GM19025 (cell line): ENCODE data around the gene TMEM132C.
"Not testable (repeated sequence)": the region's sequence is repeated elsewhere in the genome, so short reads cannot be mapped to it uniquely, and the experiment has no call there.

Experiments
- ATAC-seq: cut with Tn5 transposase; IDR thresholded peaks from one replicate; pipeline ENCODE4 v1.9.1; 2021; ENCODE audit warnings: mild to moderate bottlenecking, low read depth, moderate library complexity; ENCODE audit not compliant: unreplicated experiment

Gene TMEM132C

DNA sequence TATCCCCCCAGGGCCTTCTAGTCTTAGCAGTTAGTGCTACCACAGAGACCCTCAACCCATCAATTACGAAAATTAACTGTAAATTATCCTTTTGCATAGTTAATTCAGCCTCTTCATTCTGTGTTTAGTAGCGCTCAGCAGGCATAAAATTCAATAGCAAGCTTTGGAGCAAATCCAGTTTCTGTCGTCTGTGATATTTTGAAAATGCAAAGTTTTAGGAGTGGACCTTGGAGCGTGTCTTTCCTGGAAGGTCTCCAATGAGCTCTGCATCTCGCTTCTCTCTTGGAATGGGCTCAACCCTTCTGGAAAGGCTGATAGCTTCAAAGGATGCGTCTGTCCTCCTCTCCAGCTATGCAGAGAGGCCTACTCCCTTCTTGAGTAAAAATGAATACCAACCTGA is 333.9 kb downstream of the TMEM132C start:
- ATAC-seq, result no peak

DNA sequence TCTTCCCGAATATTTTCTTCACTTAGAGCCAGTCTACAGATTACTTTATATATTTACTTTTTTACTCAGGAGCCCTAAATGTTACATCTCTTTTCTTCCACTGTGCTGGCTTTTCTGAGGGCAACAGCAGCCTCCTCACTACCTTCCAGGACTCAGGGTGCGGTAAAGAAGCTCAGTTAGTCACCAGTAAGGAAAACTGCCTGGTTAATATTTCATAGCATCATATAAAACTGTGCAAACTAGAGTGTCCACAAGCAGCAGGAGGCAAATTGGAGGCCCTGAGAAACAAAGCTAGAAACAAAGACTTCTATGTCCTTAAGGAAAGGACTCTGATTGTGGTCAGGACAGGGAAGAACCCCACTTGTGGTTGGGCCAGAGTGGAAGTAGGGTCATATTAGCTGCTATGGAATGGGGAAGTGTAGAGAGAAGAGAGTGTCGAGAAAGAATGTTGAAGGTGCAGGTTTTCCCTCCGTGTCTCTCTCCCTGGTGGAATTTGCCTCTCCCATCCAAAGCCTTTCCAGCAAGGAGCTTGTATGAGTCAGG is 336.7 kb downstream of the TMEM132C start:
- no peak for ATAC-seq

DNA sequence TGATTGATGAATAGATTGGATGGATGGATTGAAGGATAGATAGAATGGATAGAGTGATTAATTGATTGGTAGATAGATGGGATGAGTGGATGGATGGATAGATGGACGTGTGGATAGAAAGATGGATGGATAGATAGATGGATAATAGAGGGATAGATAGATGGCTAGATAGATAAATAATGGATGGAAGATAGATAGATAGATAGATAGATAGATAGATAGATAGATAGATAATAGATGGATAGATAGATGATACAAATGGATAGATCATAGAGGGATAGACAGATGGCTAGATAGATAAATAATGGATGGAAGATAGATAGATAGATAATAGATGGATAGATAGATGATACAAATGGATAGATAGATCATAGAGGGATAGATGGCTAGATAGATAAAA is 337.2 kb downstream of the TMEM132C start:
- not testable (repeated sequence) for ATAC-seq

DNA sequence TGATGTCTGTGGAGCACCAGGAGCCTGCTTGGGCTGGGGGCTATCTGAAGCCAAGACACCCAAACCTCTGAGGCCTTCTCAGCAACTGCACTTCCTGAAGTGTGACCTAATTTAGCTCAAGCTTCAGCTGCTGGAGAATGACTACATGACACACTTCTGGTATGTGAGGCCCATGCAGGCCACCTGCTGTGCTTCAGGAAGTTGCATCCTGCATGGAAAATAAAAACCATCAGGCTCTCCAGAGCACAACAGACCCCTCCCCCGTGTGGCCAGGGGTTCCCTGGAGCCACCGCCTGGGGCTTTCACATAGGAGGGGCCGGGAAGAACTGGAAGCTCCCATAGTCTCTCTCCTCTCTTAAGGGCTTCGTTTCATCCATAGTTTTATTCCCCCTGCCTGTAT is 339.1 kb downstream of the TMEM132C start:
- ATAC-seq, result no peak

DNA sequence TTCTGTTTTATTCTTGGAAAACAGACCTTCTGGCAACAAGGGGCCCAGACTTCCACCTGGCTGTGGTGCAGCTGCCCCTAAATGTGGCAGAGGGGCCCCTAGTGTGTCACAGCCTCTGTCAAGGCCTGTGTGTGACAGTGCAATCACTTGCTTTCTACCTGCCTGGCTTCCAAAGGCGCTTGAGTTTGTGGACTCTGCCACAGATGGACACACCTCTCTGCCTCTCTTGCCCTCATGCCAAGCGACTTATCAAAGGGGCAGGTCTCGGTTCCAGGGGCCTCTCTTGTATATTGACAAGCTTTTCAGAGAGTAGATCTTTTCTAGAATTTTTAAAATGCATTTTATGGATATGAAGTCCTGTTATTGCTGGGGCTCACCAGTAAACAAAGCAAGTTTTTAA is 339.6 kb downstream of the TMEM132C start:
- no peak for ATAC-seq

DNA sequence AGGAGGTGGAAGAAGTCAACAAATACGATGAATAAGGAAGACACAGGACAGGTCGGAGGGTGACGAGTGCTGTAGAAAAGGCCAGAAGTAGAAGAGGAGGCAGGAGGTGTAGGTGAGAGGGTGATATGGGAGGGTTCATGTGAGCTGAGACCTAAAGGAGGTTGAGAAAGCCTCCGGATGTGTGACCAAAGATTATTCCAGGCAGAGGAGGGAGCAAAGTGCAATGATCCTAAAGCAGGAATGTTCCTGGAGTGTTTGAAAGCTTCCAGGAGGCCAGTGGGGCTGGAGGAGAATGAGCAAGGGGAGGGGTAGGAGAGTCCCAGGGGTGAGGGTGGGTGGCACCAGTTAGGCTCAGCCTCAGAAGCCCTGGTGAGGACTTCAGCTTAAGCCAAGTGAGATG is 340.0 kb downstream of the TMEM132C start:
- no peak for ATAC-seq

DNA sequence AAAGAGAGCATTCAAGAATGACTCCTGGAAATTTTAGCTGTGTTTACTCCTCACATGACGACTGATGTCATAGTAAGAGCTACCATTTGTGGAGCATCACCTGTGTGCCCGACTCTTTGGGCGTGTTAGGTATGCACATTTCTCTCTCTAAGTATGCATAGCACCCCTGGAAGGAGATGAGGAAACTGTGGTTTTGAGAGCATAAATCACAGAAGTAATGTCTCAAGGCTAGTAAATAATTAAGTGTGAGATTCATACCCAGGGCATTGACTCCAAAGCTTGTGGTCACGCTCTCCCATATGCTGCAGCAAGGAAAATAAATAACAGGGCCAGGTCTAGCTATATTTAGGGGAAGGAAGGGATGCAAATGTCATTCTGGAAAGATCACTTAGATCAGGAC is 340.7 kb downstream of the TMEM132C start:
- no peak for ATAC-seq

- ATAC-seq, result no peak
Measured at GRCh38 chr12:128609861-128610260, 342.9 kb downstream of the TMEM132C start.

DNA sequence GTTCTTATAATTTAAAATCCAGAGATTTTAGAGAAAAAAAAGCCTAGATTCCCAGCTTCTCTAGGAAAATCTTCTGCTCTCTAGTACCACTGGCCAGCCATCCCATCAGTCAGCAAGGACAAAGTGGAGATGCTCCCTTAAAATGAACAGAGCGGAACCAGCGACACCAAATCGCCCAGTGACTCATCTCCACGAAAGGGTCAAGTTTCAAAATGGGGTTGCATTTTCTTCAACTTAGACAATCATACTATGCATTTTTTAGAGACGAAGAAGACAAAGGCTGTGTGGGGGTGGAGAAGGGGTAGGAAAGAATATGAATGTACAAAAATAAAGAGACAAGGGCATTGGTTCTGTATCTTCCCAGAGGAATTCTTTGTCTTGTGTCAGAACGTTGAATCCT is 344.8 kb downstream of the TMEM132C start:
- ATAC-seq, result no peak

- no peak for ATAC-seq
Measured at GRCh38 chr12:128612150-128612850, 345.3 kb downstream of the TMEM132C start.

- no peak for ATAC-seq
Measured at GRCh38 chr12:128613837-128614590, 347.0 kb downstream of the TMEM132C start.

- ATAC-seq, result no peak
Measured at GRCh38 chr12:128617304-128617833, 350.4 kb downstream of the TMEM132C start.

- ATAC-seq, result no peak
Measured at GRCh38 chr12:128619263-128619662, 352.3 kb downstream of the TMEM132C start.

DNA sequence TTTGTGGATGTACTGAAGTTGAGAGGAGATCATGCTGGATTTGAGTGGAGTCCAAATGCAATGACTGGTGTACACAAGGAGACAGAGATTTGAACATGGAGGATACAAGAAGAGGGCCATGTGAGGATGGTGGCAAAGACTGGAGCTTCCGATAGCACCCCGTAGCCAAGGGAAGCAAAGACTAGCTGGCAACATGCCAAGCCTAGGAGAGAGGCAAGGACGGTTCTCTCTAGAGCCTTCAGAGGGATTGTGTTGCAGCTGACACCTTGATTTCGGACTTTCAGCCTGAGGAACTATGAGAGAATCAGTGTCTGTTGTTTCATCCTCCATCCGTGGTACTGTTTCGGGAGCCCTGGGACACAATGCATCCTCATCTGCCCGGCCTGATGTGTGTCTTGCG is 354.3 kb downstream of the TMEM132C start:
- ATAC-seq, result no peak

- no peak for ATAC-seq
Measured at GRCh38 chr12:128623748-128624147, 356.8 kb downstream of the TMEM132C start.

DNA sequence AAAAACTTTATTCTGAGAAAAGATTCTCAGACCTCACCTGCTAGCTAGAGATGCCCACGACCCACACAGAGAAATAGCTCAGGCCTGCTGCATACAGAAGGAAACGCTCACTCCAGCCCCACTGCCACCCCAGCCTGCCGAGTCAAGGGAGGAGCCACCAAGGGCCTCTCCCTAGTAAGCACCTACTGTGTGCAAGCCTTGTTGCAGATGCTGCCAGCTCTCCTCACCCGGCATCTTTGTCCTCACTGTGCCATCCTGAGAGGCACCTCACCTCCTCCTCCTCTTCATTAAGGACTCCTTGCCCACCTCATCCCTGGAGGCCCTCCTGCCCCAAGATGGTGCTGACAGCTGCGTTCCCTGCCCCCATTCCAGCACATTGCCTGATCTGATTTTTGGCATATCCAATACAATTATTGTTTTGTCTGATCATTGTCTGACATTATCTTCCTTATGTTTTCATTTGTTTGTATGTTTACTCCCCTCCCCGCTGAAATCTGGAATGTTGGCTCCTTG is 359.9 kb downstream of the TMEM132C start:
- no peak for ATAC-seq

DNA sequence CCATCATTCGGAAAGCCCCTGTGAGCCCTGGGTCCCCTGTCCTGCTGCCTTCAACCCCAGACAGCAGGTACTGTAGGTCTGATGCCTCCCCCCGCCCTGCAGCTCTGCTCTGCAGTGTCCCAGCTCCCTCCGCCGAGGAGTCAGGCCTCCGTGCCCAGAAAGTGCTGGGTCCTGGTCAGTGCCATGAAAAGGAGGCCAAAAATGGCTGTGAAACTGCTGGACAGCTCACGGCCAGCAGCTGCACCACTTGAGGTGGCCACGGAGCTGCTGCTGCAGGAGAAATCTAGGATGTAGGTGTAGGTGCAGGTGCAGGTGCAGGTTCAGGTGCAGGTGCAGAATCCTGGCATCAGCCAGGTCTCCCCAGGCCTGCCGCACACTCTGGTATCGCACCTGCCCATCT is 360.7 kb downstream of the TMEM132C start:
- ATAC-seq, result no peak

DNA sequence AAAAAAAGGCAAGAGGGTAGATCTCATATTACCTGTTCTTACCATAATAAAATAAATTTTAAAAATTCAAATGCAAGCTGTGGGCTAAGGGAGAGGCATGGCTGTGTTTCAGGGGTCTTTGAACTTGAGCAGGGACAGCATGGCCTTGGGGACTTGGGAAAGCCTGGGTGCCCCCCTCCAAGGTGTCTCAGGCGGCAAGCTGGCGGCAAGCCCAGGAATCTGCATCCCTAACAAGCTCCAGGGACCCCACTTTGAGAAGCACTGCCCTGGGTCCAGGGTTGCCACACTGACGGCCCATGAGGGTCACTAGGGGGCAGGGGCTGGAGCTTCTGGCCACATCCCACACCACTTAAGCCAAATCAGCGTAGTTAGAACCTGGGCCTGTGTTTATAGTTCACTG is 363.0 kb downstream of the TMEM132C start:
- no peak for ATAC-seq

- peak; percentile 84 for ATAC-seq
Measured at GRCh38 chr12:128637642-128638606, 371.0 kb downstream of the TMEM132C start.

DNA sequence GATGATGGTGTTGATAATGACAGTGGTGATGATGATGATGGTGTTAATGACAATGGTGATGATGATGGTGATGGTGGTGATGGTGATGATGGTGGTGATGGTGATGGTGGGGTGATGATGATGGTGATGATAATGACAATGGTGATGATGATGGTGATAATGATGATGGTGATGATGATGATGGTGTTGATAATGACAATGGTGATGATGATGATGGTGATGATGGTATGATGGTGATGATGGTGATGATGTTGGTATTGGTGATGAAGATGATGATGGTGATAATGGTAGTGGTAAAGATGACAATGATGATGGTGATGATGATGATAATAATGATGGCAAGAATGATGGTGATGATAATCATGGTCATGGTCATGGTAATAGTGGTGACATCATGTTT is 372.1 kb downstream of the TMEM132C start:
- no peak for ATAC-seq
